K562 (cell line): ENCODE results near the gene SLC25A53. TPM values are rescaled to one million over a fixed set of nuclear protein-coding genes. Genes with fewer than 3 reads are reported as not detected.

ENCODE experiments used
- ARNT ChIP-seq, 2 experiments: fragments of 450-650 bp; IDR thresholded peaks; 2 replicates each; pipeline ENCODE4 v1.6.1; 2016; ENCODE audit warnings: mild to moderate bottlenecking in 1 of 2
- BMI1 ChIP-seq: fragments of 150-350 bp; IDR thresholded peaks from 2 replicates; pipeline ENCODE4 v1.6.1; 2014; ENCODE audit warnings: low read length
- CBX8 ChIP-seq: fragments of 200-600 bp; sonication (generic); IDR thresholded peaks from 2 replicates; pipeline ENCODE4 v1.6.1; 2012; ENCODE audit warnings: borderline replicate concordance, mixed run types, low read depth, mild to moderate bottlenecking, moderate library complexity, mixed read lengths, low read length, control low read depth, inconsistent platforms; ENCODE audit not compliant: poor library complexity, severe bottlenecking; ENCODE audit errors: extremely low read depth
- FUS ChIP-seq: fragments of 200-400 bp; formaldehyde crosslinking; optimal IDR thresholded peaks from 2 replicates; pipeline ENCODE3; 2017; ENCODE audit warnings: low read depth, low read length
- KDM1A ChIP-seq, 2 experiments: fragments of 450-650 bp; IDR thresholded peaks; 2 replicates each; pipeline ENCODE4 v1.6.1; 2016; ENCODE audit warnings: mild to moderate bottlenecking in 2 of 2
- MEIS2 ChIP-seq: fragments of 450-650 bp; IDR thresholded peaks from 2 replicates; pipeline ENCODE4 v1.6.1; 2014; ENCODE audit warnings: mild to moderate bottlenecking; ENCODE audit not compliant: partially characterized antibody
- MTA3 ChIP-seq: fragments of 450-650 bp; formaldehyde crosslinking; IDR thresholded peaks from 2 replicates; pipeline ENCODE4 v1.6.1; 2017; ENCODE audit warnings: mild to moderate bottlenecking, borderline replicate concordance
- NFIX ChIP-seq: fragments of 250-450 bp; sonication (Bioruptor Pico); IDR thresholded peaks from 2 replicates; pipeline ENCODE4 v1.4.0; 2020; ENCODE audit warnings: low read depth, mild to moderate bottlenecking, moderate library complexity
- NR4A1 ChIP-seq, 2 experiments: fragments of 250-450 bp in 1 of 2; fragments of 450-650 bp in 1 of 2; sonication (Bioruptor Pico) in 1 of 2; IDR thresholded peaks; 2 replicates each; pipeline versions ENCODE4 v1.4.0 to v1.6.1; 2016 to 2020; ENCODE audit warnings: mild to moderate bottlenecking in 2 of 2, missing compliant biosample characterization in 1 of 2, missing genetic modification characterization in 1 of 2, moderate library complexity in 1 of 2
- POLR2G ChIP-seq: fragments of 200-400 bp; formaldehyde crosslinking; IDR thresholded peaks from 2 replicates; pipeline ENCODE4 v1.6.1; 2017; ENCODE audit warnings: low read depth, mild to moderate bottlenecking, antibody characterized with exemption, low read length, moderate library complexity
- RBM34 ChIP-seq: fragments of 200-400 bp; formaldehyde crosslinking; IDR thresholded peaks from 2 replicates; pipeline ENCODE4 v1.6.1; 2018; ENCODE audit warnings: low read length, borderline replicate concordance; ENCODE audit not compliant: insufficient read depth
- STAT5B ChIP-seq: fragments of 250-450 bp; sonication (Bioruptor Pico); IDR thresholded peaks from 2 replicates; pipeline ENCODE4 v1.8.0; 2021; ENCODE audit warnings: mild to moderate bottlenecking, inconsistent platforms
- TFE3 ChIP-seq: fragments of 450-650 bp; formaldehyde crosslinking; IDR thresholded peaks from 2 replicates; pipeline ENCODE4 v1.4.0; 2020; ENCODE audit warnings: mild to moderate bottlenecking, mixed read lengths
- ZNF133 ChIP-seq: fragments of 250-450 bp; sonication (Bioruptor Pico); IDR thresholded peaks from 2 replicates; pipeline ENCODE4 v1.4.0; 2020; ENCODE audit warnings: mild to moderate bottlenecking
- ZNF512 ChIP-seq: IDR thresholded peaks from 2 replicates; pipeline ENCODE4 v1.6.1; 2016; ENCODE audit warnings: missing genetic modification characterization, missing compliant biosample characterization
- ZNF668 ChIP-seq: fragments of 250-450 bp; sonication (Bioruptor Pico); IDR thresholded peaks from 2 replicates; pipeline ENCODE4 v1.8.0; 2022; ENCODE audit warnings: mild to moderate bottlenecking, inconsistent platforms
- ZNF766 ChIP-seq: fragments of 200-800 bp; sonication (Bioruptor generic); conservative IDR thresholded peaks from 2 replicates; pipeline ENCODE4 v1.6.1; 2016; ENCODE audit warnings: missing genetic modification characterization, missing compliant biosample characterization
- ZNF77 ChIP-seq: fragments of 250-450 bp; sonication (Bioruptor Pico); IDR thresholded peaks from 2 replicates; pipeline ENCODE4 v1.5.0; 2020
- polyA plus RNA-seq, 8 experiments: library from polyadenylated mRNA; depleted of rRNA in 4 of 8; stranded (reverse) in 5 of 8; unstranded in 3 of 8; fragments of >200 nt; fragmentation: Nextera tagmentation in 2 of 8; fragmentation: Illumina TruSeq in 1 of 8; extraction: Ambion mirVana in 2 of 8; extraction: Trizol in 1 of 8; gene quantifications; 2 replicates each; pipeline versions ENCODE4 v1.2.1 to v1.2.3, GENCODE V29; 2011 to 2014; ENCODE audit warnings: inconsistent platforms in 1 of 8, missing spikeins in 1 of 8
- total RNA-seq, 7 experiments: library from RNA; depleted of rRNA in 6 of 7; stranded (reverse); fragments of >200 nt in 6 of 7; fragmentation: Illumina TruSeq in 2 of 7; extraction: Trizol in 2 of 7; gene quantifications; 2 replicates each; pipeline versions ENCODE4 v1.2.1 to v1.2.3, GENCODE V29; 2011 to 2021; ENCODE audit warnings: low replicate concordance in 1 of 7
- TF ChIP-seq, protein P1 (sequence below): fragments of 250-450 bp; sonication (Bioruptor Pico); IDR thresholded peaks from 2 replicates; pipeline ENCODE4 v1.8.0; 2022; ENCODE audit warnings: moderate library complexity, mild to moderate bottlenecking, inconsistent platforms
- TF ChIP-seq, protein P2 (sequence below): fragments of 250-450 bp; sonication (Bioruptor Pico); IDR thresholded peaks from 2 replicates; pipeline ENCODE4 v1.4.0; 2020; ENCODE audit warnings: mild to moderate bottlenecking, moderate library complexity
- TF ChIP-seq, protein P3 (sequence below): sonication (generic); formaldehyde crosslinking; IDR thresholded peaks from 2 replicates; pipeline ENCODE4 v1.8.1; 2023; ENCODE audit warnings: mild to moderate bottlenecking, missing genetic modification reagents

Gene SLC25A53
- total and polyA plus RNA-seq, 9 of the 15 experiments (the other 6 are each of a cell fraction or from before 2014, with no cell fraction given), result 2.4 to 8.6 (median 5.6) TPM

DNA sequence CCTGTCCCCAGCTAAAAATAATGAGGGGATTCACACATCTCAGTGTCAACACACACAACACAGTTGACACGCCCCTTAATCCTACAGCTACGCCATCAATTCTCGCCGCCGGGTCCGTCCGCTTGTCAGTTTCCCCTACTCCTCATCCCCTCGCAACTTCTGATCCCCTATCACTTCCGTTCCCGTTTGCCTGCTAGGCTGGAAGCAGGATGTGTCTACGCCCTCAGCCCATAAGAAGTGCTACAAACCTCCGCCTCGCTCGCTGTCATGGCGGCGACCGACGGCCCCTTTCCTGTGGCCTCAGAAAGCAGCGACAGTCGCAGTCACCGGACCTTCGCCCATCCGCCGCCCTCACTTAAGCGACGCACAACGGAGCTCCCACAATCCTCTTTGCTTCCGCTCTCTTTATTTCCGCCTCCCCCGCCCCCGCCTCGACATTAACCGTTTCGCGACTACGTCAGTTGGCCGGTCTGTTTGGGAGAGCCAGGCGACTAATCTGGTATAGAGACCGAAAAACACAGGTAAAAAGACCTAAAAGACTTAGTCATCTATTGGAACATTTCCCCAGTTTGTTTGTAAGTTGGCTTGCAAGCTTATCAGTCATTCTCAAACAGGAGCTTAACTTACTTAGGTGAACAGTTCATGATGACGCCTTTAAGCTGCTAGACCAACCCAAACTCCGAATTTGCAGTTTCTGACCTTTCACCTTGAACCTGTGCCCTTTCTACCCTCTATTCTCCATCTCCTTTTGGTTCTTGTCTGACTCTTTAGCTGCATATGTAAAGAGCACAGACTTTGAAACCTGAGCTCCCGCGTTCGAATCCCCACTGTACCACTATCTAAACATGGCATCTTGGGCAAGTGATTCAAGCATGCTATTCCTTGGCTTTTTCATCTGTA is at the start of gene SLC25A53 (continued):
- TF ChIP-seq CBX8 (no peak), BMI1 (no peak), ZNF77 (CRISPR knock-in tag) (no peak), MTA3 (no peak), MEIS2 (peak; percentile 37), POLR2G (peak; percentile 88), NR4A1 (CRISPR knock-in tag; IDR thresholded peaks at IDR 0.05) (no peak), NR4A1 (tag; IDR thresholded peaks at IDR 0.05) (no peak), ARNT (IDR thresholded peaks at IDR 0.05) (0 out of 4 replicates have a peak, but pooled peaks have one; percentile 26 to 63), ZNF668 (CRISPR knock-in tag) (no peak), FUS (no peak), NFIX (CRISPR knock-in tag) (no peak), RBM34 (no peak), STAT5B (no peak), ZNF133 (CRISPR knock-in tag) (no peak), ZNF512 (tag) (no peak), KDM1A (IDR thresholded peaks at IDR 0.05) (no peak), TFE3 (CRISPR knock-in tag) (no peak), ZNF766 (CRISPR knock-in tag) (no peak)
- TF ChIP-seq, protein P1, sequence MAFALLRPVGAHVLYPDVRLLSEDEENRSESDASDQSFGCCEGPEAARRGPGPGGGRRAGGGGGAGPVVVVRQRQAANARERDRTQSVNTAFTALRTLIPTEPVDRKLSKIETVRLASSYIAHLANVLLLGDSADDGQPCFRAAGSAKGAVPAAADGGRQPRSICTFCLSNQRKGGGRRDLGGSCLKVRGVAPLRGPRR (CRISPR knock-in tag), result no peak
- TF ChIP-seq, protein P2, sequence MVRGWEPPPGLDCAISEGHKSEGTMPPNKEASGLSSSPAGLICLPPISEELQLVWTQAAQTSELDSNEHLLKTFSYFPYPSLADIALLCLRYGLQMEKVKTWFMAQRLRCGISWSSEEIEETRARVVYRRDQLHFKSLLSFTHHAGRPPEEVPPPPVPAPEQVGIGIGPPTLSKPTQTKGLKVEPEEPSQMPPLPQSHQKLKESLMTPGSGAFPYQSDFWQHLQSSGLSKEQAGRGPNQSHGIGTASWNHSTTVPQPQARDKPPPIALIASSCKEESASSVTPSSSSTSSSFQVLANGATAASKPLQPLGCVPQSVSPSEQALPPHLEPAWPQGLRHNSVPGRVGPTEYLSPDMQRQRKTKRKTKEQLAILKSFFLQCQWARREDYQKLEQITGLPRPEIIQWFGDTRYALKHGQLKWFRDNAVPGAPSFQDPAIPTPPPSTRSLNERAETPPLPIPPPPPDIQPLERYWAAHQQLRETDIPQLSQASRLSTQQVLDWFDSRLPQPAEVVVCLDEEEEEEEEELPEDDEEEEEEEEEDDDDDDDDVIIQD (CRISPR knock-in tag), result no peak
- TF ChIP-seq, protein P3, sequence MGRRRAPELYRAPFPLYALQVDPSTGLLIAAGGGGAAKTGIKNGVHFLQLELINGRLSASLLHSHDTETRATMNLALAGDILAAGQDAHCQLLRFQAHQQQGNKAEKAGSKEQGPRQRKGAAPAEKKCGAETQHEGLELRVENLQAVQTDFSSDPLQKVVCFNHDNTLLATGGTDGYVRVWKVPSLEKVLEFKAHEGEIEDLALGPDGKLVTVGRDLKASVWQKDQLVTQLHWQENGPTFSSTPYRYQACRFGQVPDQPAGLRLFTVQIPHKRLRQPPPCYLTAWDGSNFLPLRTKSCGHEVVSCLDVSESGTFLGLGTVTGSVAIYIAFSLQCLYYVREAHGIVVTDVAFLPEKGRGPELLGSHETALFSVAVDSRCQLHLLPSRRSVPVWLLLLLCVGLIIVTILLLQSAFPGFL (CRISPR knock-in tag), result no peak
